Esophagus squamous epithelium (tissue), 4 donors: ENCODE measurements around the gene ICA1L.

ENCODE experiments used
- CTCF ChIP-seq, 6 experiments: fragments of 450-650 bp in 4 of 6; fragments of 200-600 bp in 2 of 6; sonication (generic) in 2 of 6; IDR thresholded peaks; one replicate each; pipeline ENCODE4 v1.5.1; 2016 to 2019; ENCODE audit warnings: antibody characterized with exemption in 6 of 6, mild to moderate bottlenecking in 4 of 6, moderate library complexity in 4 of 6
- POLR2A ChIP-seq, 4 donors: fragments of 450-650 bp; IDR thresholded peaks; one replicate each; pipeline ENCODE4 v1.6.1; 2017; ENCODE audit warnings: antibody characterized with exemption in 4 of 4, mild to moderate bottlenecking in 4 of 4, moderate library complexity in 3 of 4

DNA sequence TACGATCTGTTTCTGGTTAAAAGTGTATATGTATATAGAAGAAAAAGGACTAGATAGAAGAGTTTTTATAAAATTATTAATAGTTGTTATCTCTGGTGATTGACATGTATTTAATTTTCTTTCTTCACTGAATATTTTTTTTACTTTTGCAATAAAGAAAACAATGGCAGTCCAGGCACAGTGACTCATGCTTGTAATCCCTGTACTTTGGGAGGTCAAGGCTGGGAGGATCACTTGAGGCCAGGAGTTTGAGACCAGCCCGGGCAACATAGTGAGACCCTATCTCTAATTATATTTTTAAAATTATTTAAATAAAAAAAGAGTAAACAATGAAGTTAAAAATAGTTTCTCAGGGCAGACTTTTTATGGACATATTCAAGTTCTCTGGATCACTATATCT lies 122.1 kb downstream of the ICA1L start:
- TF ChIP-seq POLR2A (IDR thresholded peaks at IDR 0.05) = no peak
- no peak for TF ChIP-seq CTCF (IDR thresholded peaks at IDR 0.05)
